Left lung (tissue), 10 donors: Measurements from ENCODE around the gene ING5. TPM values are rescaled to one million over a fixed set of nuclear protein-coding genes. Genes with fewer than 3 reads are reported as not detected.

Source experiments
- ATAC-seq: fragments of 200-7000 bp; cut with Tn5 transposase; one replicate; pipeline ENCODE4 v1.9.1; 2020; ENCODE audit warnings: moderate library complexity
- DNase-seq, 4 donors: peaks; one replicate each; pipeline ENCODE4 v3.0.0-alpha.2; 2013 to 2020
- H3K27ac ChIP-seq, 2 donors: fragments of 200-600 bp; sonication (generic) in 1 of 2; one replicate each; pipeline versions ENCODE4 v1.5.0 to v1.8.0; 2020 to 2021
- H3K27me3 ChIP-seq, 2 donors: fragments of 200-600 bp; sonication (generic) in 1 of 2; one replicate each; pipeline versions ENCODE4 v1.5.0 to v1.8.0; 2020 to 2021
- H3K36me3 ChIP-seq, 2 donors: fragments of 200-600 bp; sonication (generic) in 1 of 2; one replicate each; pipeline versions ENCODE4 v1.5.0 to v1.8.0; 2020 to 2021
- H3K4me1 ChIP-seq, 2 donors: fragments of 200-600 bp; one replicate each; pipeline ENCODE4 v1.8.0; 2021
- H3K4me3 ChIP-seq, 2 donors: fragments of 200-600 bp; sonication (generic) in 1 of 2; one replicate each; pipeline versions ENCODE4 v1.5.0 to v1.8.0; 2020 to 2021; ENCODE audit warnings: mild to moderate bottlenecking in 1 of 2
- H3K9me3 ChIP-seq, 2 donors: fragments of 200-600 bp; sonication (generic) in 1 of 2; one replicate each; pipeline versions ENCODE4 v1.5.0 to v1.8.0; 2020 to 2021
- CTCF ChIP-seq, 2 donors: fragments of 200-600 bp; sonication (generic) in 1 of 2; IDR thresholded peaks; one replicate each; pipeline versions ENCODE4 v1.5.0 to v1.8.0; 2021; ENCODE audit warnings: antibody characterized with exemption in 2 of 2
- intact Hi-C, 2 donors: fragments of 100-400 bp; cut with DNase I; formaldehyde crosslinking; loops; one replicate each; pipeline versions ENCODE4 v1.11.2 to v1.14.2; 2022
- polyA plus RNA-seq, 6 donors: library from polyadenylated mRNA; unstranded; fragments of 120-200 nt; gene quantifications; one replicate each; pipeline ENCODE4 v1.2.1, GENCODE V29; 2013; ENCODE audit not compliant: insufficient read length in 6 of 6
- total RNA-seq, 2 donors: library from RNA; stranded (reverse); fragmentation: NEBNext Ultra II Directional; extraction: Animal tissue kit (Norgen Biotek cat#: 25700); gene quantifications; one replicate each; pipeline ENCODE4 v1.2.1, GENCODE V29; 2021
- donor health status: DM: no; HTN: yes; CAD: no.
- donor health status: DM: no; HTN: no; CAD: no.

ING5 gene
- total and polyA plus RNA-seq, 8 donors = 27.6 to 49.1 (median 43.9) TPM

- DNase-seq (peak in 1 of 4 donors; percentile 63), ATAC-seq (no peak)
- intact Hi-C loops = no loop called here
Measured at GRCh38 chr2:241777170-241777685, 75.4 kb downstream of the ING5 start.

DNA sequence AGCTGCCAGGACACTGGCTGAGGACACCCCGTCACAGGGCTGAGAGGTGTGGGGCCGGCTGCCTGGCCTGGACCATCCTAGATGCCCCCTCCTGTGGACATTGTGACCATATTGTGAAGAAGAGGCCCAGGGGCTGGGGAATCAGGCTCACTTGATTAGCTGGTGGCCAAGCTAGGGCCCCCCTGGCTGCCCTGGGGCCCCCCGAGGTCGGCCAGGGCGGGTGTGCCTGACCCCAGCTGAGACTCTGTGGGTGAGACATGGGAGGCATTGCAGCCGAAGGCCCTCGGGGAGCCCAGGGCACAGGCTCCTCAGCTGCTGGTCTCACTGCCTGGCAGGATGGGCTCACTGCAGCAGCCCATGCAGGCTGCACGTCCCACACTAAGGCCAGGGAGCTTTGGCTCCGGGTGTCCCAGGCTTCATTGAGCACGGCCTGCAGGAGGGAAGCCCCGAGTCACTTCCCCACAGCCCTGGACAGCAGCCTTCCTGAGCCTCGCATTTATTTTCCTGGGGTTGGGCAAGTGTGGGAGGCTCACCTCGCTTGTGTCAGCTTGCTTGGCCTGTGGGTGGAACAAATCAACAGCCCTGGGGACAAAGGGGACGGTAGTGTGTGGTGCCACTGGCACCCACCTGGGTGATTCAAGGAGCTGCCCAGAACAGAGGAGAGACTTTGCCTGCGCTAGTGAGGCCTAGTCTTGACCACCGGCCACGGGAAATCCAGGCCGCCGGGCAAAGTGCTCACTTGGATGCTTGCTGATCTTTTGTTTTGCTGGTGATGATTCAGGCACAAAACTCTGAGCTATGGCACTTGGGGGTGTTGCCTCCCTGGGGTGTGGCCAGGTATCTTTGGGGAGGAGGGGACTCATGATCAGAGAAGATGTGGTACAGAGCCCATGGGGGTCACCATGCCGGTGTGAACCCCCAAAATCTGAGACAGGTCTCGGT, 76.1 kb downstream of the ING5 start:
- H3K4me1 ChIP-seq = no peaks in the 10 kb centered on the region
- H3K9me3 ChIP-seq = peaks cover 0 to 19% of the 10 kb centered on the region in 2 donors
- peaks cover 0 to 50% of the 10 kb centered on the region in 2 donors for H3K27me3 ChIP-seq
- no peak overlapping the region for H3K27ac ChIP-seq
- no peak overlapping the region for H3K4me3 ChIP-seq
- TF ChIP-seq CTCF (IDR thresholded peaks at IDR 0.05) = no peak
- no peaks in the 10 kb centered on the region for H3K36me3 ChIP-seq
- DNase-seq = peak in 1 of 4 donors; percentile 67
- no peak for ATAC-seq
- intact Hi-C loops = no loop called here

More at GRCh38 chr2:241777170-241777685, 75.4 kb downstream of the ING5 start:
- peaks cover 0 to 56% of the 10 kb centered on the region in 2 donors for H3K27me3 ChIP-seq
- H3K27ac ChIP-seq = no peak overlapping the region
- TF ChIP-seq CTCF (IDR thresholded peaks at IDR 0.05) = no peak
- H3K4me1 ChIP-seq = no peaks in the 10 kb centered on the region
- peaks cover 0 to 16% of the 10 kb centered on the region in 2 donors for H3K9me3 ChIP-seq
- no peaks in the 10 kb centered on the region for H3K36me3 ChIP-seq
- H3K4me3 ChIP-seq = no peak overlapping the region

Other genes starting within 250 kb of the ING5 start
- 100 to 1,000 TPM; 125 to 138 TPM for gene STK25, start 193.5 kb upstream of the ING5 start, total RNA-seq
- 100 to 1,000 TPM; 182 to 237 (median 198) TPM for gene STK25, start 193.5 kb upstream of the ING5 start, polyA plus RNA-seq
- 10 to 100 TPM; 34.9 to 66.5 TPM for gene BOK, start 143.3 kb upstream of the ING5 start, total RNA-seq
- gene BOK, start 143.3 kb upstream of the ING5 start, polyA plus RNA-seq = 10 to 100 TPM; 17.8 to 29.4 (median 23.8) TPM
- 10 to 100 TPM; 36.3 to 36.5 TPM for gene THAP4, start 64.9 kb upstream of the ING5 start, total RNA-seq
- 10 to 100 TPM; 40.3 to 48.4 (median 43.5) TPM for gene THAP4, start 64.9 kb upstream of the ING5 start, polyA plus RNA-seq
- gene ATG4B, start 64.3 kb upstream of the ING5 start, total RNA-seq = 10 to 100 TPM; 60.5 to 64.3 TPM
- gene ATG4B, start 64.3 kb upstream of the ING5 start, polyA plus RNA-seq = 10 to 100 TPM; 76.6 to 98.3 (median 85.1) TPM
- 10 to 100 TPM; 28.7 to 31.8 TPM for gene DTYMK, start 15.2 kb upstream of the ING5 start, total RNA-seq
- gene DTYMK, start 15.2 kb upstream of the ING5 start, polyA plus RNA-seq = 10 to 100 TPM; 38.5 to 56.2 (median 44.0) TPM
- gene D2HGDH, start 32.6 kb downstream of the ING5 start, total RNA-seq = 10 to 100 TPM; 33.4 to 38.4 TPM
- gene D2HGDH, start 32.6 kb downstream of the ING5 start, polyA plus RNA-seq = 10 to 100 TPM; 32.8 to 53.3 (median 44.1) TPM
- not detected for gene GAL3ST2, start 74.8 kb downstream of the ING5 start, total RNA-seq
- gene GAL3ST2, start 74.8 kb downstream of the ING5 start, polyA plus RNA-seq = under 1 TPM; 0.26 to 0.31 (median 0.29) TPM
- gene NEU4, start 107.2 kb downstream of the ING5 start, total RNA-seq = under 1 TPM in 1 of 2 donors, not detected in 1; 0.24 TPM
- gene NEU4, start 107.2 kb downstream of the ING5 start, polyA plus RNA-seq = under 1 TPM; 0.17 to 0.55 (median 0.33) TPM
- 1 to 10 TPM; 1.1 TPM for gene PDCD1, start 156.9 kb downstream of the ING5 start, total RNA-seq
- gene PDCD1, start 156.9 kb downstream of the ING5 start, polyA plus RNA-seq = under 1 TPM; 0.15 to 0.44 (median 0.23) TPM
- gene RTP5, start 167.7 kb downstream of the ING5 start, total RNA-seq = under 1 TPM in 1 of 2 donors, not detected in 1; 0.10 TPM
- gene RTP5, start 167.7 kb downstream of the ING5 start, polyA plus RNA-seq = not detected